Measurements from ENCODE around the gene FCHSD2.

The FCHSD2 gene

GRCh38 chr11:72935700-72936099 lies 206.4 kb downstream of the FCHSD2 start:
- TF ChIP-seq CTCF (IDR thresholded peaks at IDR 0.05; ENCODE audit: extremely low read depth, missing control alignments), result no peak
- DNase-seq (ENCODE audit: low spot score), result no peak

- DNase-seq (ENCODE audit: low spot score), result no peak
- TF ChIP-seq CTCF (IDR thresholded peaks at IDR 0.05; ENCODE audit: extremely low read depth, missing control alignments), result no peak
Measured at GRCh38 chr11:72932132-72932570, 210.0 kb downstream of the FCHSD2 start.

GRCh38 chr11:72930008-72930407 lies 212.1 kb downstream of the FCHSD2 start:
- no peak for TF ChIP-seq CTCF (IDR thresholded peaks at IDR 0.05; ENCODE audit: extremely low read depth, missing control alignments)

GRCh38 chr11:72929256-72929655 lies 212.9 kb downstream of the FCHSD2 start:
- no peak for TF ChIP-seq CTCF (IDR thresholded peaks at IDR 0.05; ENCODE audit: extremely low read depth, missing control alignments)
- DNase-seq (ENCODE audit: low spot score), result no peak

More at GRCh38 chr11:72930008-72930407, 212.1 kb downstream of the FCHSD2 start:
- DNase-seq (ENCODE audit: low spot score), result no peak

- TF ChIP-seq CTCF (IDR thresholded peaks at IDR 0.05; ENCODE audit: extremely low read depth, missing control alignments), result no peak
- DNase-seq (ENCODE audit: low spot score), result no peak
Measured at GRCh38 chr11:72927380-72927779, 214.7 kb downstream of the FCHSD2 start.

- no peak for DNase-seq (ENCODE audit: low spot score)
Measured at GRCh38 chr11:72926076-72926475, 216.0 kb downstream of the FCHSD2 start.

GRCh38 chr11:72925656-72926055 lies 216.5 kb downstream of the FCHSD2 start:
- DNase-seq (ENCODE audit: low spot score), result no peak
- no peak for TF ChIP-seq CTCF (IDR thresholded peaks at IDR 0.05; ENCODE audit: extremely low read depth, missing control alignments)

More at GRCh38 chr11:72926076-72926475, 216.0 kb downstream of the FCHSD2 start:
- no peak for TF ChIP-seq CTCF (IDR thresholded peaks at IDR 0.05; ENCODE audit: extremely low read depth, missing control alignments)

Data from GM20000 (cell line).